ENCODE results near the gene NOL11.
"Not testable (repeated sequence)": the region's sequence is repeated elsewhere in the genome, so short reads cannot be mapped to it uniquely, and the experiment has no call there.

The NOL11 gene

GRCh38 chr17:67754686-67755085 is 37.0 kb downstream of the NOL11 start:
- not testable (repeated sequence) for H3K27me3 Mint-ChIP-seq; H3K4me3 Mint-ChIP-seq; H3K4me1 Mint-ChIP-seq (ENCODE audit: low read depth); H3K9me3 Mint-ChIP-seq (ENCODE audit: low read depth); H3K27ac Mint-ChIP-seq
- peaks cover 17% of the 10 kb centered on the region for H3K36me3 Mint-ChIP-seq

- H3K4me3 Mint-ChIP-seq; H3K27ac Mint-ChIP-seq; H3K27me3 Mint-ChIP-seq; H3K4me1 Mint-ChIP-seq (ENCODE audit: low read depth); H3K9me3 Mint-ChIP-seq (ENCODE audit: low read depth): not testable (repeated sequence)
- peaks cover 11% of the 10 kb centered on the region for H3K36me3 Mint-ChIP-seq
These were observed 39.0 kb downstream of the NOL11 start for GRCh38 chr17:67756766-67757165.

GRCh38 chr17:67759355-67760171 is 41.8 kb downstream of the NOL11 start:
- Mint-ChIP-seq H3K36me3 (peaks cover 7% of the 10 kb centered on the region), H3K4me3 (no peak overlapping the region), H3K9me3 (ENCODE audit: low read depth) (no peaks in the 10 kb centered on the region), H3K4me1 (ENCODE audit: low read depth) (peaks cover 3% of the 10 kb centered on the region), H3K27me3 (no peaks in the 10 kb centered on the region), H3K27ac (no peak overlapping the region)

GRCh38 chr17:67765623-67766022 is 47.9 kb downstream of the NOL11 start:
- no peak overlapping the region for H3K27ac Mint-ChIP-seq
- no peaks in the 10 kb centered on the region for H3K4me1 Mint-ChIP-seq (ENCODE audit: low read depth)
- no peak overlapping the region for H3K4me3 Mint-ChIP-seq
- H3K36me3 Mint-ChIP-seq: no peaks in the 10 kb centered on the region
- no peaks in the 10 kb centered on the region for H3K9me3 Mint-ChIP-seq (ENCODE audit: low read depth)
- H3K27me3 Mint-ChIP-seq: no peaks in the 10 kb centered on the region

GRCh38 chr17:67769231-67769630 is 51.5 kb downstream of the NOL11 start:
- H3K9me3 Mint-ChIP-seq (ENCODE audit: low read depth): no peaks in the 10 kb centered on the region
- no peaks in the 10 kb centered on the region for H3K36me3 Mint-ChIP-seq
- no peaks in the 10 kb centered on the region for H3K4me1 Mint-ChIP-seq (ENCODE audit: low read depth)
- H3K27me3 Mint-ChIP-seq: no peaks in the 10 kb centered on the region
- H3K4me3 Mint-ChIP-seq: no peak overlapping the region
- H3K27ac Mint-ChIP-seq: no peak overlapping the region

- no peaks in the 10 kb centered on the region for H3K27me3 Mint-ChIP-seq
- no peaks in the 10 kb centered on the region for H3K36me3 Mint-ChIP-seq
- no peaks in the 10 kb centered on the region for H3K9me3 Mint-ChIP-seq (ENCODE audit: low read depth)
- no peak overlapping the region for H3K4me3 Mint-ChIP-seq
- no peak overlapping the region for H3K27ac Mint-ChIP-seq
- no peaks in the 10 kb centered on the region for H3K4me1 Mint-ChIP-seq (ENCODE audit: low read depth)
These were observed 52.8 kb downstream of the NOL11 start for GRCh38 chr17:67770539-67770938.

GRCh38 chr17:67772679-67773078 is 54.9 kb downstream of the NOL11 start:
- Mint-ChIP-seq H3K27ac (no peak overlapping the region), H3K4me1 (ENCODE audit: low read depth) (no peaks in the 10 kb centered on the region), H3K27me3 (no peaks in the 10 kb centered on the region), H3K4me3 (no peak overlapping the region), H3K36me3 (no peaks in the 10 kb centered on the region), H3K9me3 (ENCODE audit: low read depth) (no peaks in the 10 kb centered on the region)

- H3K27ac Mint-ChIP-seq: no peak overlapping the region
These were observed 55.5 kb downstream of the NOL11 start for GRCh38 chr17:67773246-67773645.

GRCh38 chr17:67779098-67779672 is 61.4 kb downstream of the NOL11 start:
- H3K4me3 Mint-ChIP-seq: no peak overlapping the region
- no peaks in the 10 kb centered on the region for H3K27me3 Mint-ChIP-seq
- H3K4me1 Mint-ChIP-seq (ENCODE audit: low read depth): no peaks in the 10 kb centered on the region
- H3K36me3 Mint-ChIP-seq: no peaks in the 10 kb centered on the region
- H3K27ac Mint-ChIP-seq: no peak overlapping the region
- no peaks in the 10 kb centered on the region for H3K9me3 Mint-ChIP-seq (ENCODE audit: low read depth)

More at GRCh38 chr17:67773246-67773645, 55.5 kb downstream of the NOL11 start:
- Mint-ChIP-seq H3K36me3 (no peaks in the 10 kb centered on the region), H3K27me3 (no peaks in the 10 kb centered on the region), H3K4me1 (ENCODE audit: low read depth) (no peaks in the 10 kb centered on the region), H3K4me3 (no peak overlapping the region), H3K9me3 (ENCODE audit: low read depth) (no peaks in the 10 kb centered on the region)

GRCh38 chr17:67784364-67785121 is 66.8 kb downstream of the NOL11 start:
- Mint-ChIP-seq H3K4me3 (no peak overlapping the region), H3K4me1 (ENCODE audit: low read depth) (no peaks in the 10 kb centered on the region), H3K36me3 (peaks cover 3% of the 10 kb centered on the region), H3K27me3 (peaks cover 6% of the 10 kb centered on the region), H3K27ac (no peak overlapping the region), H3K9me3 (ENCODE audit: low read depth) (no peaks in the 10 kb centered on the region)

- Mint-ChIP-seq H3K9me3 (ENCODE audit: low read depth) (no peaks in the 10 kb centered on the region), H3K27me3 (peaks cover 6% of the 10 kb centered on the region), H3K4me1 (ENCODE audit: low read depth) (no peaks in the 10 kb centered on the region), H3K27ac (no peak overlapping the region), H3K36me3 (peaks cover 3% of the 10 kb centered on the region), H3K4me3 (no peak overlapping the region)
These were observed 67.4 kb downstream of the NOL11 start for GRCh38 chr17:67785122-67785477.

GRCh38 chr17:67785504-67785903 is 67.8 kb downstream of the NOL11 start:
- no peaks in the 10 kb centered on the region for H3K4me1 Mint-ChIP-seq (ENCODE audit: low read depth)
- peaks cover 3% of the 10 kb centered on the region for H3K36me3 Mint-ChIP-seq
- H3K27me3 Mint-ChIP-seq: peaks cover 6% of the 10 kb centered on the region
- H3K27ac Mint-ChIP-seq: no peak overlapping the region
- no peak overlapping the region for H3K4me3 Mint-ChIP-seq
- H3K9me3 Mint-ChIP-seq (ENCODE audit: low read depth): no peaks in the 10 kb centered on the region

All from activated naive CD8-positive, alpha-beta T cell (primary cell).